ENCODE results near the gene KIF24.
"Not testable (repeated sequence)": the region's sequence is repeated elsewhere in the genome, so short reads cannot be mapped to it uniquely, and the experiment has no call there.

KIF24 gene

DNA sequence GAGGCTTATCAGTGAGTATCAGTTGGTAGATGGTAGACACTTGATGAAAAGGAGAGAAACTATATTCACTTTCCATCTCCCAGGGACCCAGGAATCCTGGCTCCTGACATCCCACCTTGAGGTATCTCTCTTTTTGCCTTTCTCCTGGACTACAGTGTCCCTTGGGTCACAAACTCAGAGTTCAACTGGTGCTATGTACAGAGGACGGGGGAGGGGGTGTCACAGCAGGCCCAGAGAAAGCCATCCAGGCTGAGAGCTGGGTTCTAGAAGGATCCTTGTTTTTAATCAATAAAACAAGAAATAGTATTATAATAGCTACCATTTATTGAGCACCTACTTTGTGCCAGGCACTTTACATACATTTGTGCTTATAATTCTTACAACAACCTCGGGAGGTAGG is 37.3 kb upstream of the KIF24 start:
- no peak for DNase-seq (ENCODE audit: low read depth in 2 of 2)

DNA sequence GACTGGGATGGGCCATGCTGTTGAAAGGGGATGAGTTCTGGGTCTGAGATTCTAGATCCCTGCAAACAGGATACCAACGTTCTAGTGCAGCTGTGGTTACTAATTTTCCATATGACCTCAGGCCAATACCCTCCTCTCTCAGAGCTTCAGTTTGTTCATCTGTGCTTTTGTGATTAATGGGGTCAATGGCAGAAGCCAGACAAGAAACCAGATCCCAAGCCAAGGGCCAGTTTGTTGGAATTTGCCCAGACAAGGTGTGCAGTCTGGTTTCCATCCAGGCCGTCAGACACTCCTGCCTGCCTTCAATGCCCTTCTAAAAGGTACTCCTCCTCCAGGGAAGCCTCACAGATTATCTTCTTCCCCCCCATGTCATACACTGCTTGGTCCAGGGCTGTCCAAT is 36.2 kb upstream of the KIF24 start:
- DNase-seq (ENCODE audit: low read depth in 2 of 2): no peak

DNA sequence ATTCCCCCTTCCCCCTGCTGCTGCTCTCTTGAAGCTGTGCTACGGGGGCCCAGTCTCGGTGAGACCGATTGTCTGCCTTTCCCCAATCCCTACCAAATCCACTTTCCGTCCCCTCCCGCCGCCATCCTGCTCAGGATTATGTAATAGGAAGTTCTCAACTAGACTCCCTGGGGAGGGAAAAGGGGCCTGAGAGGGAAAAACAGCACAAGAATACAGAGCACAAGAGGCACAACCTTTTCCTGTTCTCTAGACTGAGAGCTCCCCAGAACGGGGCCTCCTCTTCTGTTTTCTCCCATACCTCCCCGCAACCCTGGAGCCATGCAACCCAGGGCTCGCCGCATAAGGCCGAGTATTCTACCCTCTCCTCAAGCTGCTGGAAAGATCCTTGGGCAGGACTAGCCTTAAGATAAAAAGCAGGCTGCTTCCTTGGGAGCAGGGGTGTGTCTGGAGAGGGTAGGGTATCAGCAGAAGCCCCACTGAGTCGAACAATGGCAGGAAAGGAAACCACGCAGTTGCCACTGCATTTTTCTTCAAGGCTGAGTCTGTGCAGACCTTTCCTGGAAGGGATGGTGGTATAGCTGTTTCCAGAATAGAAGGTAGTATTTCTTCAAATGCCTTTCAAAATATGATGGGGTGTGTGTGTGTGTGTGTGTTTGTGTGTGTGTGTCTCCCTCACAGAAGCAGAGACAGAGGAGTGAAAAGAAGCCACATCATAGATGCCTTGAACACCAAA is 34.7 kb upstream of the KIF24 start:
- DNase-seq (ENCODE audit: low read depth in 2 of 2): no peak

DNA sequence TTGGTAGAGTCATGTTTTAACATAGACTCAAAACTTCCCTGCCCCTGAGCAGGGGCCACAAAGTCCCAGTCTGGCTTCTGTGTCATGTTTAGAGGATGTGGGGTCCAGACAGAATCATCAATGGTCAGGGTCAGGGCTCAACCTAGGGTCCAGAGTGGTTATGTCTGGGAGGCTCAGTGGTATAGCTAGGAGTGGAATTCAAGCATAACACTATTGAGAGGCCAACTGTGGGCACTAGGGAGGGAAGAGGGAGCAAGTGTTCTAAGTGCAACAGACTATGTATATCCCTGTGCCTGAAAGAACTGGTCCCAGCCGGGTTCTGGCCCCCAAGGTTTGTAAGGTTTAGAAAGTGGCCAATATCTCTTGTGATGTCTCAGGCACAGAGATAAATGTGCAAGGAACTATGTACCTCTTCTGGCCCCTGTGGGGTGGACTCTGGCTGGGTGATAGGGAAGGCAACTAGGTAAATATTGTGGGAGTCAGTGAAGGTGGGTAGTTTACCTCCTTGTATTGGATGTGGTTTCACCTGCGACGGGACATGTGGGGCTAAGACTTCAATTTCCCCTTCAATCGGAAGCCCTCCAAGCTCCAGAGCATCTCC is 33.6 kb upstream of the KIF24 start:
- no peak for DNase-seq (ENCODE audit: low read depth in 2 of 2)

DNA sequence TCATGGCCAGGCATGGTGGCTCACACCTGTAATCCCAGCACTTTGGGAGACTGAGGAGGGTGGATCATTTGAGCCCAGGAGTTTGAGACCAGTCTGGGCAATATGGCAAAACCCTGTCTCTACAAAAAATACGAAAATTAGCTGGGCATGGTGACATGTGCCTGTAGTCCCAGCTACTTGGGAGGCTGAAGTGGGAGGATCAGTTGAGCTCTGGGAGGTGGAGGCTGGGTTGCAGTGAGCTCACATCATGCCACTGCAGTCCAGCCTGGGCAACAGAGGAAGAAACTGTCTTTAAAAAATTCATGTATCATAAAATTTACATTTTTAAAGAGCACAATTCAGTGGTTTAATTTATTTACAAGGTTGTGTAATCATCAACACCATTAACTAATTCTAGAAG is 23.9 kb upstream of the KIF24 start:
- DNase-seq (ENCODE audit: low read depth in 2 of 2): not testable (repeated sequence)

DNA sequence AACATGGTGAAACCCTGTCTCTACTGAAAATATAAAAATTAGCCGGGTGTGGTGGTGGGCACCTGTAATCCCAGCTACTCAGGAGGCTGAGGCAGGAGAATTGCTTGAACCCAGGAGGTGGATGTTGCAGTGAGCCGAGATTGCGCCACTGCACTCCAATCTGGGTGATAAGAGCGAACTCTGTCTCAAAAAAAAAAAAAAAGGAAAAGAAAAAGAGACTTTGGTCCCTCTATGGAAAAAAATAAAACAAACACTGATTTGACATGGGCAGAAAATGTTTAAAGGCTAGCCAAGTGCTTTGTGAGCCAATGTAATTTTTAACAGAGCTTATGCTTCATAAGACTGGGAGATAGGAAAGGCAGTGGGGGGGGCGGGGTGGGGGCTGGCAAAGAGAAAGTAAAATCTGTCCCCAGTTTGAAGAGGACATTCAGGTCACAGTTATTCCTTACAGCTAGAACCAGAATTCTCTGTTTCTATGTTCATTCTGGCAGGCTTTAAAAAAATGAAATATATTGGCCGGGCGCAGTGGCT is 23.1 kb upstream of the KIF24 start:
- DNase-seq (ENCODE audit: low read depth in 2 of 2): not testable (repeated sequence)

DNA sequence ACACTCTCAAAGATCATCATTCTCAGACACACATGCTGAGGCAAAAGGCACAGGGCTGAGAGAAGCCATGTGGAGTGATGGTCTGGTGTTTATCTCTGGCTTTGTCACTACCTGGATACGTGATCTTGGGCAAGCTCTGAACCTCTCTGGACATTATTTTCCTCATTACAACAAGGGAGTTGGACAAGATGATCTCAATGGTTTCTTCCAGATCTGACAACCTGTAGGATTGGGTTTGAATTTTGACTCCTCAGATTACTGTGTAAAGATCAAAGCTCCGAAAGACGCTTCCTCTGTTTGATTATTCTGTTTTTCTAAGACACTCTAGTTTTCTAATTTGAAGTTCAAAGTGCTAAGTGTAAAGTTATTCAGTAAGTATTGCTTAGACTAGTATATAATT is 20.3 kb upstream of the KIF24 start:
- no peak for DNase-seq (ENCODE audit: low read depth in 2 of 2)

DNA sequence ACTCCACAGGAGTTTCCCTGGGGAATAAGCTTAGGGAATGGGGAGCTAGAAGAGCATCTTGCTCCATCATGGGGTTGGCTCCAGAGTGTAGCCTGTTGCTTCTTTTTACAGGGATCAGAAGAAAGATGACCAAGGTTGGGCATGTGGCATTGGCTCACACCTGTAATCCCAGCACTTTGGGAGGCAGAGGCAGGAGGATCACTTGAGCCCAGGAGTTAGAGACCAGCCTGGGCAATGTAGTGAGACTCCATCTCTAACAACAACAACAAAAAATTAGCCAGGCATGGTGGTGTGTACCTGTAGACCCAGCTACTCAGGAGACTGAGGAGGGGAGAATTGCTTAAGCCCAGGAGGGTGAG is 18.7 kb upstream of the KIF24 start:
- no peak for DNase-seq (ENCODE audit: low read depth in 2 of 2)

DNA sequence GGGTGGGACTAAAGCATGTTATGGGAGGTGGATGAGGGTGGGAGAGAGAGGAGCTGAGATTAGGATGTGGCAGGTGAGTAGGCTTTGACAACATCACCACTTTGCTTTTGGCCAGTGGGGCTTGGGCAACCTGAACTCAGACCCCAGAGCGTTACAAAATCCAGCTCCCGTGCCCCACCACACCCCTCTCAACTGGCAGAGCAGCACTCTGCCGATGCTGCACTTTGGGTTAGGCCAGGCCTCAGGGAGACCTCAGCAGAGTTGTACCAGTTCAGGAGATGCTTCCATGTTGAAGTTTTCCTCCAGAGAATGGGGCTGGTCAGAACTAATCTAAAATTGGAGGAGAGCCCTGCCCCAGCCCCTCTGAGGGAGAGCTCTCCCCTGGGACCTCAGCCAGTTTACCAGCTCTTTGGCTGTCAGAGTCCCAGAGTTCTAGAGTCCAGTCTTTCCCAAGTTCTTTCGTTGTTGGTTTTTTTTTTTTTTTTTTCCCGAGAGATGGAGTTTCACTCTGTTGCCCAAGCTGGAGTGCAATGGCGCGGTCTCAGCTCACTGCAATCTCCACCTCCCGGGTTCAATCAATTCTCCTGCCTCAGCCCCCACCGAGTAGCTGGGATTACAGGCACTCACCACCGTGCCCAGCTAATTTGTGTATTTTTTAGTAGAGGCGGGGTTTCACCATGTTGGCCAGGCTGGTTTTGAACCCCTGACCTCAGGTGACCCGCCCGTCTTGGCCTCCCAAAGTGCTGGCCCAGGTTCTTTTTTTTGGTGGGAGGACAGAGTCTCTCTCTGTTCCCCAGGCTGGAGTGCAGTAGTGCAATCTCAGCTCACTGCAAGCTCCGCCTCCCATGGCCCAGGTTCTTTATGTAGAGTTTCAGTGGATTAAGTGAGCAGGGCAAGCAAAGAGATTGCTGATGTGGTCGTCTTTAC is 18.1 kb upstream of the KIF24 start:
- DNase-seq (ENCODE audit: low read depth in 2 of 2): no peak

DNA sequence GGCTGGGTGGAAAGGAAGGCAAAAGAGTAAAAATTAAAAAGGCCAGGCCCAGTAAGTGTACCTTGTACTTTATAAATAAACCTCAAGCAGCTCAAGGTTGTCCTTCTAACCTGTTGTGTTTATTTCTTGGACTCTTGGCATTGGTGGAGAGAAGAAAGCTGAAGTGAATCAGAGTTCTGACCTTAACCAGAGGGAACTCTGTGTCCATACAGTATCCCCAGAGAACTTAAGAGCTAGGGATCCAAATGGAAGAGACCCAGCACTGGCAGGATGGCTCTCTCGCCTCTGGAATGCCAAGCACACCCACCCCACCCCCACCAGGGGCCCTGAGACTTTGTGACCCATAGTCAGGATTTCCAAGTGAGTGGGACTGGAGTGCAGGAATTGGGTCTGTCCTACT is 14.5 kb upstream of the KIF24 start:
- no peak for DNase-seq (ENCODE audit: low read depth in 2 of 2)

DNA sequence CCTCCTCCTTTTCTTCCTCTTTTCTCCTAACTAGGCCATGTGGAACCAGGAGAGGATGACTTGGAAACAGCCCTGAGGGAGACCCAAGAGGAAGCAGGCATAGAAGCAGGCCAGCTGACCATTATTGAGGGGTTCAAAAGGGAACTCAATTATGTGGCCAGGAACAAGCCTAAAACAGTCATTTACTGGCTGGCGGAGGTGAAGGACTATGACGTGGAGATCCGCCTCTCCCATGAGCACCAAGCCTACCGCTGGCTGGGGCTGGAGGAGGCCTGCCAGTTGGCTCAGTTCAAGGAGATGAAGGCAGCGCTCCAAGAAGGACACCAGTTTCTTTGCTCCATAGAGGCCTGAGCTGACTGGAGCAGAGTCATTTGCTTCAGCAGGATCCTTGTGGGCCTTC is 14.0 kb upstream of the KIF24 start:
- DNase-seq (ENCODE audit: low read depth in 2 of 2): no peak

DNA sequence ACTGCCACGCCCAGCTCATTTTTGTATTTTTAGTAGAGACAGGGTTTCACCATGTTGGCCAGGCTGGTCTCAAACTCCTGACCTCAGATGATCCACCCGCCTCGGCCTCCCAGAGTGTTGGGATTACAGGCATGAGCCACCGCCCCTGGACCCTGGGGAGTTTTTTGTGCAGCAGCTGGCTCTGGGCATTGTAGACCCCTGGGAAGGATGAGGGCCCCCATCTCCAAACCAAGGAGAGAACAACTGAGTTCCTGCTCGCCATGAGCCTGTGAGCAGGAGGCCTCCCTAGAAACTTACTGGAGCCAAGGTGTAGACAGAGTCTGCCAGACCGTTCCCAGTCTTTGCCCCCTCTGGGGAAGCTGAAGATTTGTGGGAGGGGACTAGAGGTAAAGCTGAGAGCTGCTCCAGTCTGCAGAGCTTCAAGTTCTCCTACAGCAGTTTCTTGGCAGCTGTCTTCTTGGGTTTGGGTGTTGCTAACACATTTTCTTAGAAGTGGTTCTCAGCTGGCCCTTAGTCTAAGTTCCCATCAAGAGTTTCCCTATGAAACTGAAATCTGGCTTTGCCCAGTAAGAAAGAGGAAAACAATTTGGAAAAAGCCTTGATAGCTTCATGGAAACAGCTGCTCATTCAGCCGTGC is 12.7 kb upstream of the KIF24 start:
- DNase-seq (ENCODE audit: low read depth in 2 of 2): no peak

DNA sequence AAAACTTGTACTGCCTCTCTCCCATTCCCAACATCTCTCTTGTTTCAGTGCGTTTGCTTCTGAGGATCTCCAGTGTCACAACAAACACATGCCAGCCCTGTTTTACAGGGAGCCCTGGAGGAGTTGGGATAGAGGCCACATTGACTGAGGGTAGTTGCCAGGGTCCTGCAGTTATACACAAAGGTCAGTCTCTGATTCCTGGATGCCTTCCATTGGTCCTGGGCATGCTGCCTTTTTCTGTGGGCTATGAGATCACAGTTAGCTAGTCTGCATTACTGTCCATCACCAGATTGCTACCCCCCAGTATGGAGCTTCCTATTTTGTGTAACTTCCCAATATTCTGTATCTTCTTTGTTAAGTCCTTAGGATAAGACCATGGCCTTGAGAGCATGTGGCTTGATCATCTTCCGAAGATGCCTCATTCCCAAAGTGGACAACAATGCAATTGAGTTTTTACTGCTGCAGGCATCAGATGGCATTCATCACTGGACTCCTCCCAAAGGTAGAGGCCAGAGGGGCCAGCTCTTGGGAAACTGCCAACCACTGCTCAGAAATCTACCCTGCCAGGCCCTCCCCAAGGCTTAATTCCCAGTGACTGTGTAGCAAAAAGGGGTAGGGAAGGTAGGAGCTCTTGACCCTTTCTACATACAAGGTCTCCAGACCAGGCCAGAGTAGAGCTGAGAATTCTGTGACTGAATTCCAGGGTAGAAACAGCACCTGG is 9.8 kb upstream of the KIF24 start:
- DNase-seq (ENCODE audit: low read depth in 2 of 2): no peak

DNA sequence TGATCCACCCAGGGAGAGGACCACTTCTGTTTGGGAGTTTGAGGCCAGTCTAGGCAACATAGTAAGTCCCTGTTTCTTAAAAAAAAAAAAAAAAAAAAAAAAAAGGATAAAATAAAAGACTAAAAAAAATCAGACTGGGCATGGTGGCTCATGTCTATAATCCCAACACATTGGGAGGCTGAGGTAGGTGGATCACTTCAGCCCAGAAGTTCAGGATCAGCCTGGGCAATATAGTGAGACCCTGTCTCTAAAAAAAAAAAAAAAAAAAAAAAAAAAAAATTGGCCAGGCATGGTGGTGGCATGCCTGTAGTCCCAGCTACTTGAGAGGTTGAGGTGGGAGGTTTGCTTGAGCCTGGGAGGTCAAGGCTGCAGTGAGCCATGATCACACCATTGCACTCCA is 9.0 kb upstream of the KIF24 start:
- not testable (repeated sequence) for DNase-seq (ENCODE audit: low read depth in 2 of 2)

DNA sequence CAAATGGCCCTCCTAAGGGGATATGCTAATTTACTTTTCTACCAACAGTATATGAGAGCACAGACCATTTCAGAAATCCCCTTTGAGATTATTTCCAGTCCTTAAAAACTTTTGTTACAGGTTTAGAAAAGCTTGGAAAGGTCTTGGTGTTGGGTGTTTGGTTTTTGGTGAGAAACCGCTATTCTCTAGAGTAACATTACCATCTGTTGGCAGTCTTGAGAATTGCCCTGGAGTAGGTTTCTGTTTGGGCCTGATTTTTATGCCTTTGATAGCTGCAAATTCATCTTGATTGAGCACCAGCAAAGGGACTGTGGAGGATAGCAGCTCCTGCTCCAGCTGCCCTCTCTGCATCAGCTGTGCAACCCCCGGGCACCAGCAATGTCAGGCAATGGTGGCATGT is 8.3 kb upstream of the KIF24 start:
- DNase-seq (ENCODE audit: low read depth in 2 of 2): no peak

DNA sequence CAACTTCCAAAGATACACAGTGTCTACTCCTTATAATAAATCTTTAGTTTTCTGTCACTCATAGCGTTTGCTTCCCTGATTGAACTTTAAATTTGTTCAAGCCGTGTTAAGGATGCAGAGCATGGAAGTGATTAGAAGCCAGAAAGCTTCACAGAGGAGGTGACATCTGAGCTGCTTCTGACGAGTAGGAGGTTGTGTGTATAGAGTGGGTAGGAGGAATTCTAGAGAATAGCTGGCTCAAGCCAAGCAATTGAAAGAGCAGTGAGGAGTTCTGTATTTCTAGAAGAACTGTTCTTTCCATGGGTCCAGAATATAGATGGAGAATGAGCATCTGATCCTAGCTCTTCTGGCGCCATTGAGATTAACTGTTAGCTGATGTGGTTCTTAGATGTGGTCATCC is 6.3 kb upstream of the KIF24 start:
- DNase-seq (ENCODE audit: low read depth in 2 of 2): no peak

DNA sequence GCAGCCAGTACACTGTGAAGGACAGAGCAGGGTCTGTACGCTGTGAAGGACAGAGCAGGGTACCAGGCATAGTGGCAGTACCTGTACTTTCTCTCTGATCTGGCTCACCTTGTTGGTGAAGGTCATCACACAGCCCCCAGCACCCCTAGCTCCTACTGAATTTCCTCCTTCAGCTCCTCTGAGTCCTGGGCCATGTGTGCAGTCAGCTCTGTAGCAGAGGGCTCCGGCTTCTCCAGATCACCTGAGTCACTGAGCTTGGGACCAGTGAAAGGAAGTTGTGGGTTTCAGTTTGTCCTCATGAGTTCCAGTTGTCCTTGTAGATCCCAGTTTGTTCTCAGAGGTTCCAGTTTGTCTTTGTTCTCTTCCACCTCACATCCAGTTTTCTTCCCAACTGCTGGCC is 5.8 kb upstream of the KIF24 start:
- no peak for DNase-seq (ENCODE audit: low read depth in 2 of 2)

DNA sequence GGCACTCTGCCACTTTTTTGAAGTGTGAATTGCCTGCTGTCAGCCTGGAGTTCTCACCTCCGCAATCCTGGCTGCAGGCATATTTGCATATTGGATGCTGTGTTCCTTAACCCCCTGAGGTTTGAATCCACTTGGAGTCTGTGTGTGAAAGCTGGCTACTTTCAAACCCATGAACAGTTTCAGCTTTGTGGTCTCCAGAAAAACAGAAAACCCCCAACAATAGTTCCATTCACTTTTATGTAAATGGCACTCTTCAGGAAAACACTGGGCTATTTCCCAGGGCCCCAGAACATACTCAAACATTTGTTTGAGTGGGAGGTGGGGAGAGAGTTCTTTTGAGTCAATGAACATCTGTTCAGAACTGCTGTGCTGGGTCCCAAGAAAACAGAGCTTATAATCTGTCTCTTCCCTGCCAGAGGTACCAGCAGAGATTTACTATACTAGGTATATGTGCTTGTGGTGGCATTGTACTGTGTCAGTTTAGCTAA is 5.3 kb upstream of the KIF24 start:
- no peak for DNase-seq (ENCODE audit: low read depth in 2 of 2)

DNA sequence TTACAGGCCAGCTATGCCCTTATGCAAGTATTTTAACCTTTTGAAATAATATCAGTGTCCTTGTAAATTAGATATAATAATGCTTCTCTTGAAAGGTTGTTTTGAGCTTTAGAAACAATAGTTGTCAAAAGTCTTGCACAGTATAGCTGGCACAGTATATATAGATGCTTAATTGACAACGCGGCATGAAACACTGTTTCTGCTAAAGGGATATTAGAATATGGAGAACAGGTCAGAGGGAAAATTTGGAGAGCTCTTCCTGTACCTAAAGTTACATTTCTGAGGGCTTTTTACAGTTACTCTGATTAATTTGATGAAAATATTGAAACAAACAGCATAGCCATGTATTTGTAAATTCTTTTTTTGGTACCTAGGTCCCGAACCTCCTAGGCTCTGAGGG is 4.8 kb upstream of the KIF24 start:
- no peak for DNase-seq (ENCODE audit: low read depth in 2 of 2)

DNA sequence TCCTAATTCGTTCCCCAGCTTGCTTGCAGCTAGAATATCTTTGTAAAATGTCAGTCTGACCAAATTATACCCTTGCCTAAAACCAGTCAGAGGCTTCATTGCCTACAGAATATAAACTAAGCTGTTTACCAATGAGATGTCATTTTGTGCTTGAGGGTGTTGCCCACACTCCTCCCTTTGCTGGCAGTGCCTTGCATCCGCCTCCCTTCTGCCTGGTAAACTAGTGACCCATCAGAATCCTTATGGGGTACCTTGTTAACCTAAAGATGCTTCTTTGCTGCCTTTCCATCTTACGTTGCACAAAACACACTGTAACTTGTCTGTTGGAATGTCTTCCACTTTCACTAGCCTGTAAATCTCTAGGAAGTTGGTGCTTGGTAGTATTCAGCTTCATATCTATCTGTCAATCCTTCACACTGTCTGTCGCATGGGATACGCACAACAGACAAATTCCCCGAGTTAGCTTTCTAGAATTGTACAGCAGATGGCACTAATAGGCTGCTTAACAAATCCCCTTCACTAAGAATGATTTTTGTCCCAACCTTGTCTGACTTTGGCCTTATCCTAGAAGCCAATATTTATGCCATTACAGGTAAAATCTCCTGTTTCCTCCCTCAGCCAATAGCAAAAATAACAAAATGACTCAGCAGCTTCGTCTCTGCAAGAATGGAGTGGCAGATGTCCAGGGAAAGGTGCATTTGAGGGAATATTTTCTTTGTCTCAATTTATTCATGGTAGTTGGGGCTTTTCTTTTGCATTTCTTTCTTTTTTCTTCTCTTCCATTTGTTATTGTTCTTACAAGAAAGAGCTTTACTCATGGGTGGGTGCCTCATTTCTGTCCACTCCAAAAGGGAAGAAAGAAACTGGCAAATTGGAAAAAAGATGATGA is 3.3 kb upstream of the KIF24 start:
- no peak for DNase-seq (ENCODE audit: low read depth in 2 of 2)

Measured in stimulated activated CD4-positive, alpha-beta T cell treated with anti-CD3 and anti-CD28 coated beads, Interleukin-1b, Interleukin-23, amount 100 ng/mL, for 1 hour (primary cell).